Measurements from ENCODE around the gene CCND2. TPM values are rescaled to one million over a fixed set of nuclear protein-coding genes. Genes with fewer than 3 reads are reported as not detected.

Gene CCND2
- total RNA-seq, 1 experiment from 2014 or later, result 0.09 TPM

DNA sequence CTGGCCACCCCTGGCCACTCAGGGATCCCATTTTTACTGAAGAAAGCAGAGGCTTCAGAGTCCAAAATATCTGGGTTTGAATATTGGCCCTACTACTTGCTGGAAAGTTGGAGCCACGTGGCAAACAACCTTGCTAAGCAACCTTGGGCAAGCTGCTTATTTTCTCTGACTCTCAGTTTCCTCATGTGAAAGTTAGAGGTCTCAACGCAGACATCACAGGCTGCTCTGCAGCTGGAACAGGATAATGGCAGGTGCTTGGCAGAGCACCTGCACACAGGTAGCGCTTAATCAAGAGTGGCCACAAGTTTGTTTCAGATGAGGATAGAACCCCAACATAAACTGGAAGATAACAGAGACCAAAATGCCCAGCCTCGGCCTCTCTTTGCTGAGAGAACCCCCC, 28.1 kb upstream of the CCND2 start:
- Histone ChIP-seq H4K20me1 (ENCODE audit: insufficient read depth) (no peaks in the 10 kb centered on the region), H3K79me2 (ENCODE audit: low read depth) (no peaks in the 10 kb centered on the region), H3K9me2 (ENCODE audit: insufficient read depth) (no peaks in the 10 kb centered on the region), H2AFZ (no peak overlapping the region), H3K27me3 (ENCODE audit: insufficient read depth, low read depth) (peaks cover 93% of the 10 kb centered on the region), H3K4me1 (replicated peaks; ENCODE audit: insufficient read depth) (no peaks in the 10 kb centered on the region), H3K4me3 (no peak overlapping the region), H3F3A (ENCODE audit: insufficient read depth, low read depth) (no peaks in the 10 kb centered on the region), H3K9me3 (ENCODE audit: insufficient read depth, low read depth) (no peaks in the 10 kb centered on the region), H3K27ac (no peak overlapping the region), H3K4me2 (no peak overlapping the region), H3K36me3 (ENCODE audit: low read depth) (no peaks in the 10 kb centered on the region)
- ChIA-PET POLR2A (ENCODE audit: unreplicated experiment) (no interaction called here), CTCF (no interaction called here)
- no TSS peak for BruUV-seq (replicated peaks)
- intact Hi-C loops (cut with micrococcal nuclease; ENCODE audit: unreplicated experiment), result no loop called here
- no peak for TF ChIP-seq EZH2 (IDR thresholded peaks at IDR 0.05; ENCODE audit: low read depth)
- TF ChIP-seq, protein P1, sequence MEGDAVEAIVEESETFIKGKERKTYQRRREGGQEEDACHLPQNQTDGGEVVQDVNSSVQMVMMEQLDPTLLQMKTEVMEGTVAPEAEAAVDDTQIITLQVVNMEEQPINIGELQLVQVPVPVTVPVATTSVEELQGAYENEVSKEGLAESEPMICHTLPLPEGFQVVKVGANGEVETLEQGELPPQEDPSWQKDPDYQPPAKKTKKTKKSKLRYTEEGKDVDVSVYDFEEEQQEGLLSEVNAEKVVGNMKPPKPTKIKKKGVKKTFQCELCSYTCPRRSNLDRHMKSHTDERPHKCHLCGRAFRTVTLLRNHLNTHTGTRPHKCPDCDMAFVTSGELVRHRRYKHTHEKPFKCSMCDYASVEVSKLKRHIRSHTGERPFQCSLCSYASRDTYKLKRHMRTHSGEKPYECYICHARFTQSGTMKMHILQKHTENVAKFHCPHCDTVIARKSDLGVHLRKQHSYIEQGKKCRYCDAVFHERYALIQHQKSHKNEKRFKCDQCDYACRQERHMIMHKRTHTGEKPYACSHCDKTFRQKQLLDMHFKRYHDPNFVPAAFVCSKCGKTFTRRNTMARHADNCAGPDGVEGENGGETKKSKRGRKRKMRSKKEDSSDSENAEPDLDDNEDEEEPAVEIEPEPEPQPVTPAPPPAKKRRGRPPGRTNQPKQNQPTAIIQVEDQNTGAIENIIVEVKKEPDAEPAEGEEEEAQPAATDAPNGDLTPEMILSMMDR (conservative IDR thresholded peaks at IDR 0.05), result no peak
- DNase-seq, result no peak

DNA sequence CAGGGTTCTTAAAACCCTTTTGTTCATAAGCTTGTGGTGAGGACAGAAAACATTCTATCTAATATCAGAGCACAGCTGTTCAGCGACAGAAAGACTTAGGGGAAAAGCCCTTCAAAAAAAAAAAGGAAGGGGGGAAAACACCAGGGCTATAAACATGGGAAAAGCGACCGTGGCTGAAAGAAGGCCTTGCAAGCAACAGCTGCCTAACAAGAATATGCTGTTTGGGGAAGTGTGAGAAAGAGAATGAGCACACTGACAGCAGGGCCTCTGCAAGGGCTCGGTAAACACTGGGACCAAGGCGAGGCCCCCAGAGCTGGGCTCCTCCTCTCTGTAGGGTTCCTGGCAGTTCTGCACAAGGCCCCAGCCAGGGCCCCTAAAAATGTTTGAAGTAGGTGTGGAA, 27.4 kb upstream of the CCND2 start:
- Histone ChIP-seq H3K27ac (no peak overlapping the region), H3K36me3 (ENCODE audit: low read depth) (no peaks in the 10 kb centered on the region), H3K79me2 (ENCODE audit: low read depth) (no peaks in the 10 kb centered on the region), H3K9me3 (ENCODE audit: insufficient read depth, low read depth) (no peaks in the 10 kb centered on the region), H3K4me3 (no peak overlapping the region), H3K9me2 (ENCODE audit: insufficient read depth) (no peaks in the 10 kb centered on the region), H3K27me3 (ENCODE audit: insufficient read depth, low read depth) (peaks cover 93% of the 10 kb centered on the region), H4K20me1 (ENCODE audit: insufficient read depth) (no peaks in the 10 kb centered on the region), H3K4me2 (no peak overlapping the region), H2AFZ (no peak overlapping the region), H3F3A (ENCODE audit: insufficient read depth, low read depth) (no peaks in the 10 kb centered on the region), H3K4me1 (replicated peaks; ENCODE audit: insufficient read depth) (no peaks in the 10 kb centered on the region)
- ChIA-PET CTCF (no interaction called here), POLR2A (ENCODE audit: unreplicated experiment) (no interaction called here)
- no peak for TF ChIP-seq EZH2 (IDR thresholded peaks at IDR 0.05; ENCODE audit: low read depth)
- TF ChIP-seq, protein P1 (conservative IDR thresholded peaks at IDR 0.05), result no peak
- intact Hi-C loops (cut with micrococcal nuclease; ENCODE audit: unreplicated experiment), result no loop called here
- BruUV-seq (replicated peaks), result no TSS peak
- DNase-seq, result no peak

DNA sequence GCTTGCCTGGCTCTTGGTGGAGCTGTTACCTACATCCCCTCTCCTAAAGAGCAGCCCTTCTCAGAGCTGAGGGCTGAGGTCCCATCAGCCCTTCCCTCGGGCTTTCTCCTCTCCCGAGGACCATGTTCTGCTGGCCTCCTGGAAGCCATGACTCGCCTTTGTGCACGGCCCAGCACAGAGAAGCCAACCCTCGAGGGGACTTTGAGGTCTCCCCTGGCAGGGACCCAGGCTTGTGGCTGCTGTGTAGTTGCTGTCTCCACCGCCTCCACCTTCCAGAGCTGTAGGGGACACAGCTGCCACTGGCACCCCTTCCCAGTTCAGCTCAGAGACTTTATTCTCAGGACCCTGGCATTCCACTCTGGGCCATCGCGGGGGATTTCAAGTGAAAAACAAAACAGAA, 22.9 kb upstream of the CCND2 start:
- Histone ChIP-seq H3K4me1 (replicated peaks; ENCODE audit: insufficient read depth) (no peaks in the 10 kb centered on the region), H3K27me3 (ENCODE audit: insufficient read depth, low read depth) (peaks cover 91% of the 10 kb centered on the region), H3F3A (ENCODE audit: insufficient read depth, low read depth) (no peaks in the 10 kb centered on the region), H3K9me3 (ENCODE audit: insufficient read depth, low read depth) (no peaks in the 10 kb centered on the region), H3K79me2 (ENCODE audit: low read depth) (no peaks in the 10 kb centered on the region), H3K36me3 (ENCODE audit: low read depth) (no peaks in the 10 kb centered on the region), H3K4me3 (no peak overlapping the region), H3K4me2 (no peak overlapping the region), H3K27ac (no peak overlapping the region), H4K20me1 (ENCODE audit: insufficient read depth) (no peaks in the 10 kb centered on the region), H2AFZ (no peak overlapping the region), H3K9me2 (ENCODE audit: insufficient read depth) (no peaks in the 10 kb centered on the region)
- CTCF ChIA-PET, result no interaction called here
- TF ChIP-seq, protein P1 (conservative IDR thresholded peaks at IDR 0.05), result no peak
- no peak for TF ChIP-seq EZH2 (IDR thresholded peaks at IDR 0.05; ENCODE audit: low read depth)
- DNase-seq, result no peak
- POLR2A ChIA-PET (ENCODE audit: unreplicated experiment), result no interaction called here
- intact Hi-C loops (cut with micrococcal nuclease; ENCODE audit: unreplicated experiment), result no loop called here
- BruUV-seq (replicated peaks), result no TSS peak
